NCI-H446 (cell line): Measurements from ENCODE around the gene MACIR.
A peak's percentile ranks its signal among the peaks of the same experiment; 100 is the strongest.
"Not testable (repeated sequence)": the region's sequence is repeated elsewhere in the genome, so short reads cannot be mapped to it uniquely, and the experiment has no call there.

Experiments
- DNase-seq, 2 experiments: peaks; one replicate each; lab custom pipeline; 2025; lab: John Stamatoyannopoulos, UW

The MACIR gene

GRCh38 chr5:103258368-103258956, at the start of gene MACIR:
Gene MACIR (plus strand): TSS chr5:103258763. CDS start chr5:103275920, 17,157 bp downstream.
- DNase-seq: peak; percentile 92 to 97

- DNase-seq: no peak
Measured at GRCh38 chr5:103209065-103209464, 49.5 kb upstream of the MACIR start.

GRCh38 chr5:103210952-103211351, 47.6 kb upstream of the MACIR start:
- no peak for DNase-seq

- DNase-seq: no peak
Measured at GRCh38 chr5:103211576-103212561, 46.7 kb upstream of the MACIR start.

GRCh38 chr5:103216137-103216536, 42.4 kb upstream of the MACIR start:
- no peak for DNase-seq

- no peak for DNase-seq
Measured at GRCh38 chr5:103216697-103217096, 41.9 kb upstream of the MACIR start.

GRCh38 chr5:103217101-103217500, 41.5 kb upstream of the MACIR start:
- DNase-seq: no peak

GRCh38 chr5:103218164-103218563, 40.4 kb upstream of the MACIR start:
- no peak for DNase-seq

GRCh38 chr5:103219074-103219473, 39.5 kb upstream of the MACIR start:
- DNase-seq: not testable (repeated sequence)

- no peak for DNase-seq
Measured at GRCh38 chr5:103223031-103223955, 35.3 kb upstream of the MACIR start.

- peak; percentile 48 to 71 for DNase-seq
Measured at GRCh38 chr5:103224118-103224893, 34.3 kb upstream of the MACIR start.

- DNase-seq: no peak
Measured at GRCh38 chr5:103224894-103225246, 33.7 kb upstream of the MACIR start.

GRCh38 chr5:103228061-103228460, 30.5 kb upstream of the MACIR start:
- DNase-seq: no peak

- DNase-seq: no peak
Measured at GRCh38 chr5:103228588-103228987, 30.0 kb upstream of the MACIR start.

- peak; percentile 17 to 44 for DNase-seq
Measured at GRCh38 chr5:103232393-103232999, 26.1 kb upstream of the MACIR start.

- DNase-seq: no peak
Measured at GRCh38 chr5:103234239-103234975, 24.2 kb upstream of the MACIR start.

GRCh38 chr5:103235891-103236290, 22.7 kb upstream of the MACIR start:
- DNase-seq: no peak

- DNase-seq: no peak
Measured at GRCh38 chr5:103237778-103238177, 20.8 kb upstream of the MACIR start.

GRCh38 chr5:103243665-103244064, 14.9 kb upstream of the MACIR start:
- DNase-seq: no peak

- no peak for DNase-seq
Measured at GRCh38 chr5:103244398-103244797, 14.2 kb upstream of the MACIR start.
